DLD1 (cell line): Measurements from ENCODE around the gene CDKAL1.
"Not testable (repeated sequence)": the region's sequence is repeated elsewhere in the genome, so short reads cannot be mapped to it uniquely, and the experiment has no call there.

ENCODE experiments used
- in situ Hi-C: cut with HindIII; loops from 2 replicates; pipeline ENCODE4 v1.10.0; 2017; ENCODE audit warnings: low sequenced_read_pairs

Gene CDKAL1

GRCh38 chr6:20827798-20828197 is 293.5 kb downstream of the CDKAL1 start:
- in situ Hi-C loops = no loop called here

- in situ Hi-C loops = no loop called here
Measured at GRCh38 chr6:20830576-20830975, 296.3 kb downstream of the CDKAL1 start.

- in situ Hi-C loops = not testable (repeated sequence)
Measured at GRCh38 chr6:20831251-20831650, 297.0 kb downstream of the CDKAL1 start.

GRCh38 chr6:20833881-20834515 is 299.7 kb downstream of the CDKAL1 start:
- in situ Hi-C loops = no loop called here

- in situ Hi-C loops = no loop called here
Measured at GRCh38 chr6:20835315-20836010, 301.2 kb downstream of the CDKAL1 start.

- in situ Hi-C loops = no loop called here
Measured at GRCh38 chr6:20837189-20837588, 302.9 kb downstream of the CDKAL1 start.

- in situ Hi-C loops = no loop called here
Measured at GRCh38 chr6:20838113-20838512, 303.9 kb downstream of the CDKAL1 start.

GRCh38 chr6:20839630-20840029 is 305.4 kb downstream of the CDKAL1 start:
- in situ Hi-C loops = no loop called here

GRCh38 chr6:20840675-20841074 is 306.4 kb downstream of the CDKAL1 start:
- in situ Hi-C loops = no loop called here

GRCh38 chr6:20841806-20842205 is 307.5 kb downstream of the CDKAL1 start:
- in situ Hi-C loops = no loop called here

- in situ Hi-C loops = no loop called here
Measured at GRCh38 chr6:20845592-20845991, 311.3 kb downstream of the CDKAL1 start.

- in situ Hi-C loops = no loop called here
Measured at GRCh38 chr6:20846602-20847028, 312.4 kb downstream of the CDKAL1 start.

- in situ Hi-C loops = no loop called here
Measured at GRCh38 chr6:20847904-20848303, 313.6 kb downstream of the CDKAL1 start.

- in situ Hi-C loops = no loop called here
Measured at GRCh38 chr6:20850686-20851416, 316.6 kb downstream of the CDKAL1 start.

GRCh38 chr6:20851795-20852194 is 317.5 kb downstream of the CDKAL1 start:
- in situ Hi-C loops = no loop called here

- in situ Hi-C loops = no loop called here
Measured at GRCh38 chr6:20853828-20854227, 319.6 kb downstream of the CDKAL1 start.

GRCh38 chr6:20856681-20857288 is 322.5 kb downstream of the CDKAL1 start:
- in situ Hi-C loops = no loop called here

- in situ Hi-C loops = no loop called here
Measured at GRCh38 chr6:20861481-20861880, 327.2 kb downstream of the CDKAL1 start.

- in situ Hi-C loops = no loop called here
Measured at GRCh38 chr6:20866036-20866435, 331.8 kb downstream of the CDKAL1 start.

GRCh38 chr6:20866935-20867703 is 332.9 kb downstream of the CDKAL1 start:
- in situ Hi-C loops = no loop called here
